HFF-Myc (cell line): ENCODE results near the gene PARD3.

ENCODE experiments used
- DNase-seq: peaks from one replicate; pipeline ENCODE4 v3.0.0-alpha.2; 2011; ENCODE audit warnings: low read depth; ENCODE audit errors: extremely low read depth
- H3K4me3 ChIP-seq: replicated peaks from 2 replicates; pipeline ENCODE4 v1.5.1; 2011; ENCODE audit warnings: low read depth, mild to moderate bottlenecking, control low read depth, low read length
- CTCF ChIP-seq: IDR thresholded peaks from 2 replicates; pipeline ENCODE4 v1.5.1; 2012; ENCODE audit warnings: mild to moderate bottlenecking, low read depth, low read length, control low read depth; ENCODE audit errors: missing control alignments

The PARD3 gene

GRCh38 chr10:34811126-34811967, 3.7 kb downstream of the PARD3 start:
- DNase-seq, result no peak
- TF ChIP-seq CTCF, result no peak

GRCh38 chr10:34809796-34810195, 5.3 kb downstream of the PARD3 start:
- no peak for DNase-seq
- no peak for TF ChIP-seq CTCF
- H3K4me3 ChIP-seq, result peak overlapping the region; percentile 23; the same call in 1 of the 2 replicates

More at GRCh38 chr10:34811126-34811967, 3.7 kb downstream of the PARD3 start:
- no peak overlapping the region for H3K4me3 ChIP-seq

GRCh38 chr10:34808801-34809745, 6.0 kb downstream of the PARD3 start:
- no peak for TF ChIP-seq CTCF
- DNase-seq, result no peak
- peak overlapping the region; percentile 23 for H3K4me3 ChIP-seq

- no peak for TF ChIP-seq CTCF
- no peak for DNase-seq
- H3K4me3 ChIP-seq, result no peak overlapping the region
These were observed 6.8 kb downstream of the PARD3 start for GRCh38 chr10:34808336-34808735.

GRCh38 chr10:34804306-34804705, 10.8 kb downstream of the PARD3 start:
- TF ChIP-seq CTCF, result no peak
- DNase-seq, result peak; percentile 90
- H3K4me3 ChIP-seq, result no peak overlapping the region

- no peak overlapping the region for H3K4me3 ChIP-seq
- TF ChIP-seq CTCF, result no peak
- DNase-seq, result no peak
These were observed 12.4 kb downstream of the PARD3 start for GRCh38 chr10:34802692-34803091.
